Sigmoid colon (tissue), 7 donors: ENCODE measurements around the gene MATN4. TPM values are rescaled to one million over a fixed set of nuclear protein-coding genes. Genes with fewer than 3 reads are reported as not detected.
A peak's percentile ranks its signal among the peaks of the same experiment; 100 is the strongest.

Source experiments
- DNase-seq: peaks from one replicate; pipeline ENCODE4 v3.0.0-alpha.2; 2019
- H3K27ac ChIP-seq, 4 donors: fragments of 200-600 bp; sonication (generic); one replicate each; pipeline ENCODE4 v1.5.1; 2016 to 2019; ENCODE audit warnings: mild to moderate bottlenecking in 1 of 4
- H3K27me3 ChIP-seq, 3 donors: fragments of 200-600 bp; sonication (generic); one replicate each; pipeline ENCODE4 v1.5.1; 2019; ENCODE audit warnings: mild to moderate bottlenecking in 1 of 3
- H3K36me3 ChIP-seq, 4 donors: fragments of 200-600 bp; sonication (generic); one replicate each; pipeline ENCODE4 v1.5.1; 2016 to 2019
- H3K4me1 ChIP-seq, 4 donors: fragments of 200-600 bp; sonication (generic); one replicate each; pipeline ENCODE4 v1.5.1; 2017 to 2019
- H3K4me3 ChIP-seq, 4 donors: fragments of 200-600 bp; sonication (generic); one replicate each; pipeline ENCODE4 v1.5.1; 2017 to 2019; ENCODE audit warnings: mild to moderate bottlenecking in 2 of 4, moderate library complexity in 1 of 4
- H3K9me3 ChIP-seq, 4 donors: fragments of 200-600 bp in 3 of 4; sonication (generic) in 3 of 4; one replicate each; pipeline versions ENCODE4 v1.5.1 to v1.6.1; 2013 to 2019
- CTCF ChIP-seq, 4 experiments: fragments of 450-650 bp in 3 of 4; fragments of 200-600 bp in 1 of 4; IDR thresholded peaks; one replicate each; pipeline ENCODE4 v1.5.1; 2016 to 2019; ENCODE audit warnings: antibody characterized with exemption in 4 of 4, mild to moderate bottlenecking in 3 of 4, moderate library complexity in 2 of 4
- EP300 ChIP-seq, 4 donors: sonication (generic); formaldehyde crosslinking; IDR thresholded peaks; one replicate each; pipeline ENCODE4 v1.6.1; 2017; ENCODE audit warnings: antibody characterized with exemption in 4 of 4
- POLR2A ChIP-seq, 2 donors: fragments of 450-650 bp; IDR thresholded peaks; one replicate each; pipeline ENCODE4 v1.6.1; 2016; ENCODE audit warnings: antibody characterized with exemption in 2 of 2, mild to moderate bottlenecking in 2 of 2, moderate library complexity in 2 of 2
- POLR2AphosphoS5 ChIP-seq, 4 donors: sonication (generic); formaldehyde crosslinking; IDR thresholded peaks; one replicate each; pipeline ENCODE4 v1.6.1; 2017; ENCODE audit warnings: antibody characterized with exemption in 4 of 4
- WGBS, 2 donors: extraction: QIAGEN DNeasy Blood & Tissue Kit; methylation state at CpG; one replicate each; pipeline ENCODE4 v1.1.7; 2013; 5-methylcytosine and 5-hydroxymethylcytosine counted together
- intact Hi-C: fragments of 100-400 bp; cut with DNase I; formaldehyde crosslinking; loops from one replicate; pipeline ENCODE4 v1.15.1; 2023
- polyA plus RNA-seq, 3 donors: library from polyadenylated mRNA; stranded (reverse); fragments of 200-250 nt; gene quantifications; one replicate each; pipeline ENCODE4 v1.2.3, GENCODE V29; 2013
- total RNA-seq, 4 donors: library from RNA; depleted of rRNA; stranded (reverse); fragments of >200 nt; gene quantifications; one replicate each; pipeline ENCODE4 v1.1.0, GENCODE V29; 2016
- donor health status: healthy with polysubstance abuse.
- donor health status: Bipolar disorder and iron deficiency.
- donor health status: healthy.

Gene MATN4
- total and polyA plus RNA-seq, 7 donors, result 0.17 TPM; not detected in 6

GRCh38 chr20:45292343-45292742 lies 15.8 kb downstream of the MATN4 start:
- Histone ChIP-seq H3K27me3 (peaks cover 0 to 31% (median 0%) of the 10 kb centered on the region in 3 donors), H3K4me3 (no peak overlapping the region), H3K36me3 (no peaks in the 10 kb centered on the region), H3K4me1 (peaks cover 0 to 21% (median 11%) of the 10 kb centered on the region in 4 donors), H3K27ac (no peak overlapping the region), H3K9me3 (no peaks in the 10 kb centered on the region)
- 83% methylated on average over 2 of the region's 2 CpGs for WGBS, 2 donors
- DNase-seq, result no peak
- TF ChIP-seq POLR2AphosphoS5 (IDR thresholded peaks at IDR 0.05), result no peak
- no peak for TF ChIP-seq POLR2A (IDR thresholded peaks at IDR 0.05)
- no peak for TF ChIP-seq EP300 (IDR thresholded peaks at IDR 0.05)
- no peak for TF ChIP-seq CTCF (IDR thresholded peaks at IDR 0.05)
- intact Hi-C loops, result loop anchor here (2.0 to 10.0 kb wide), 3 partner anchors 195 to 278 kb away; no protein-coding TSS in a partner anchor

GRCh38 chr20:45291526-45291925 lies 16.6 kb downstream of the MATN4 start:
- H3K9me3 ChIP-seq, result no peaks in the 10 kb centered on the region
- no peak overlapping the region for H3K27ac ChIP-seq
- H3K27me3 ChIP-seq, result peaks cover 0 to 26% (median 0%) of the 10 kb centered on the region in 3 donors
- peaks cover 0 to 21% (median 11%) of the 10 kb centered on the region in 4 donors for H3K4me1 ChIP-seq
- WGBS, 2 donors, result 74 to 82% methylated on average over 9 of the region's 9 CpGs
- no peak for DNase-seq
- TF ChIP-seq POLR2AphosphoS5 (IDR thresholded peaks at IDR 0.05) (no peak), POLR2A (IDR thresholded peaks at IDR 0.05) (no peak), CTCF (IDR thresholded peaks at IDR 0.05) (no peak), EP300 (IDR thresholded peaks at IDR 0.05) (no peak)
- intact Hi-C loops, result loop anchor here (5.0 to 10.0 kb wide), 2 partner anchors 194 to 277 kb away; no protein-coding TSS in a partner anchor
- H3K4me3 ChIP-seq, result no peak overlapping the region
- H3K36me3 ChIP-seq, result no peaks in the 10 kb centered on the region

DNA sequence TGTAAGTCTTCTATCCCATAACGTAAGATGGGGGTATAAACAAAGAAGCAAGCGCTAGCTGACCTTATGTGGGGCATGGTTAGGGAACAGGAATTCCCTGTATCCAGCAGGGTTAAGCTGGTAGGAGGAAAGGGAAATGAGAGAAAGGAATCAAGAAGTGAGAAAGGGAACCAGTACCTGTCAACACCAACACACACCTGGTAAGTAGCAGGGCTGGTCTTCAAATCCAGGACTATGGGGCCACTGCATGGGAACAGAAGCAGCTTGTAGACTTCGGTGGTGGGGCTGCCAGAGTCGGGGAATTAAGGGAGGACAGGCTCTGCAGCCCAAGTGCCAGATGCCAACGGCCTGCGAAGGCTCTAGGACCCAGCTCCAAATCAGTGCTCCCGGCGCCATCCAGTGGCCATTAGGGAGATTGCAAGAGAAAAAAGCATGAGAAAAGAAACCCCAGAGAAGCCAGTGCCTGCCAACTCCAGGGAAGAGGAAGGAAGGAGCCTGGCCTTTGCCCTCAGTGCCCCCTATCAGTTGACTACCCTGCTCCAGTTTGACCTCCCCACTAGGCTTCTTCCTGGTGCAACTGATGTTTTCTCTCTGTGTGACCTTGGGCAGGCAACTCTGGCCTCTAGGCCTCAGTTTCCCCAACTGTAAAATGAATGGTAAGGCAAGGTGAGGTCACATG lies 17.3 kb downstream of the MATN4 start:
- 15 to 20% methylated on average over 8 of the region's 8 CpGs for WGBS, 2 donors
- intact Hi-C loops, result loop anchor here (5.0 to 10.0 kb wide), 2 partner anchors 194 to 276 kb away; no protein-coding TSS in a partner anchor

GRCh38 chr20:45289942-45290676 lies 18.0 kb downstream of the MATN4 start:
- no peaks in the 10 kb centered on the region for H3K36me3 ChIP-seq
- TF ChIP-seq POLR2AphosphoS5 (IDR thresholded peaks at IDR 0.05) (no peak), POLR2A (IDR thresholded peaks at IDR 0.05) (no peak), CTCF (IDR thresholded peaks at IDR 0.05) (no peak), EP300 (IDR thresholded peaks at IDR 0.05) (no peak)
- no peaks in the 10 kb centered on the region for H3K9me3 ChIP-seq
- H3K27ac ChIP-seq, result no peak overlapping the region
- H3K4me3 ChIP-seq, result no peak overlapping the region
- WGBS, 2 donors, result 78 to 83% methylated on average over 13 of the region's 13 CpGs
- peaks cover 0 to 17% (median 0%) of the 10 kb centered on the region in 3 donors for H3K27me3 ChIP-seq
- DNase-seq, result no peak
- peaks cover 0 to 21% (median 11%) of the 10 kb centered on the region in 4 donors for H3K4me1 ChIP-seq
- intact Hi-C loops, result loop anchor here (5.0 to 10.0 kb wide), 2 partner anchors 193 to 275 kb away; no protein-coding TSS in a partner anchor

More for the DNA sequence above, 17.3 kb downstream of the MATN4 start:
- H3K36me3 ChIP-seq, result no peaks in the 10 kb centered on the region
- H3K27ac ChIP-seq, result no peak overlapping the region
- H3K9me3 ChIP-seq, result no peaks in the 10 kb centered on the region
- no peak overlapping the region for H3K4me3 ChIP-seq
- peaks cover 0 to 21% (median 11%) of the 10 kb centered on the region in 4 donors for H3K4me1 ChIP-seq
- TF ChIP-seq CTCF (IDR thresholded peaks at IDR 0.05), result peak; percentile 44 to 84 (median 60)
- no peak for TF ChIP-seq EP300 (IDR thresholded peaks at IDR 0.05)
- DNase-seq, result peak; percentile 87
- H3K27me3 ChIP-seq, result peaks cover 0 to 24% (median 0%) of the 10 kb centered on the region in 3 donors
